Activated CD4-positive, alpha-beta T cell treated with anti-CD3 and anti-CD28 coated beads, Interleukin-10, Interleukin-2, amounts not matched to agents 100 ng/mL and 50 ng/mL, durations not matched to agents 16 hours and 8 hours (primary cell): ENCODE results near the gene LSS.

ENCODE experiments used
- DNase-seq: peaks from one replicate; pipeline ENCODE4 v3.0.0-alpha.2; 2020

LSS gene

GRCh38 chr21:46228345-46229051 lies at the start of gene LSS:
TSS of gene LSS (minus strand) at chr21:46228774. CDS start at chr21:46228745, 29 bp downstream.
- peak; percentile 100 for DNase-seq

- no peak for DNase-seq
These were observed 46.3 kb upstream of the LSS start for GRCh38 chr21:46274797-46275390.

GRCh38 chr21:46273341-46273740 lies 44.8 kb upstream of the LSS start:
- no peak for DNase-seq

- DNase-seq, result no peak
These were observed 40.9 kb upstream of the LSS start for GRCh38 chr21:46269466-46269865.

GRCh38 chr21:46268371-46268770 lies 39.8 kb upstream of the LSS start:
- no peak for DNase-seq

GRCh38 chr21:46266946-46267345 lies 38.4 kb upstream of the LSS start:
- no peak for DNase-seq

GRCh38 chr21:46265736-46266525 lies 37.4 kb upstream of the LSS start:
- DNase-seq, result no peak

GRCh38 chr21:46264690-46265144 lies 36.1 kb upstream of the LSS start:
- DNase-seq, result peak; percentile 20

- DNase-seq, result no peak
These were observed 35.6 kb upstream of the LSS start for GRCh38 chr21:46264046-46264689.

- DNase-seq, result no peak
These were observed 28.0 kb upstream of the LSS start for GRCh38 chr21:46256501-46256994.

- DNase-seq, result no peak
These were observed 27.3 kb upstream of the LSS start for GRCh38 chr21:46255758-46256337.

GRCh38 chr21:46255166-46255565 lies 26.6 kb upstream of the LSS start:
- DNase-seq, result no peak

GRCh38 chr21:46254208-46254975 lies 25.8 kb upstream of the LSS start:
- no peak for DNase-seq

GRCh38 chr21:46253610-46254124 lies 25.1 kb upstream of the LSS start:
- peak; percentile 70 for DNase-seq

- DNase-seq, result no peak
These were observed 24.3 kb upstream of the LSS start for GRCh38 chr21:46252840-46253239.

- no peak for DNase-seq
These were observed 21.7 kb upstream of the LSS start for GRCh38 chr21:46250146-46250725.

- DNase-seq, result no peak
These were observed 20.3 kb upstream of the LSS start for GRCh38 chr21:46248827-46249226.

- no peak for DNase-seq
These were observed 19.8 kb upstream of the LSS start for GRCh38 chr21:46248422-46248782.

- no peak for DNase-seq
These were observed 19.3 kb upstream of the LSS start for GRCh38 chr21:46247699-46248421.

GRCh38 chr21:46246345-46246744 lies 17.8 kb upstream of the LSS start:
- no peak for DNase-seq
